GM12878 (cell line): ENCODE measurements around the gene MYT1. TPM values are rescaled to one million over a fixed set of nuclear protein-coding genes. Genes with fewer than 3 reads are reported as not detected.
"Not testable (repeated sequence)": the region's sequence is repeated elsewhere in the genome, so short reads cannot be mapped to it uniquely, and the experiment has no call there.

Experiments used
- ATAC-seq: fragments of 200-7000 bp; cut with Tn5 transposase; 3 replicates; pipeline ENCODE4 v1.9.1; 2020; ENCODE audit warnings: mild to moderate bottlenecking, moderate library complexity
- BruUV-seq: library from RNA; stranded (reverse); fragments of 400-500 nt; replicated peaks from 2 replicates; lab custom pipeline; 2021; lab: Mats Ljungman, UMichigan
- CTCF ChIA-PET: fragments of 300-600 bp; sonication (Branson Sonifier 250); formaldehyde crosslinking; extraction: SDS; loops from one replicate; lab custom pipeline; 2021; ENCODE audit warnings: inconsistent platforms; lab: Yijun Ruan, JAX
- POLR2A ChIA-PET: fragments of 350-600 bp; formaldehyde crosslinking; extraction: SDS; loops from one replicate; lab custom pipeline; 2021; ENCODE audit warnings: inconsistent platforms; lab: Charles Lee
- RAD21 ChIA-PET: fragments of 300-600 bp; sonication (Branson Sonifier 250); formaldehyde crosslinking; loops from one replicate; lab custom pipeline; 2023; ENCODE audit warnings: antibody characterized with exemption; ENCODE audit not compliant: unreplicated experiment; lab: Charles Lee
- SMC1A ChIA-PET: fragments of 300-600 bp; sonication (Branson Sonifier 250); formaldehyde crosslinking; loops from one replicate; lab custom pipeline; 2023; ENCODE audit not compliant: unreplicated experiment, uncharacterized antibody; lab: Charles Lee
- DNase-seq: peaks from one replicate; pipeline ENCODE4 v3.0.0-alpha.2; 2011; ENCODE audit warnings: low read depth, low spot score
- FAIRE-seq: peaks from 3 replicates; lab custom pipeline; 2011; peaks lifted over from hg19 to GRCh38; lab: Jason Lieb, UNC
- H2AFZ ChIP-seq: 2 replicates; pipeline ENCODE4 v1.6.0; 2011; ENCODE audit warnings: low read depth, low read length, control low read depth; ENCODE audit not compliant: control insufficient read depth
- H3K27ac ChIP-seq: 2 replicates; pipeline ENCODE4 v1.5.1; 2011; ENCODE audit warnings: control low read depth; ENCODE audit not compliant: control insufficient read depth, insufficient read depth
- H3K27me3 ChIP-seq, 2 experiments: replicated peaks in 1 of 2; 2 replicates each; pipeline versions ENCODE4 v1.6.0 to v1.6.1; 2011; ENCODE audit warnings: low read length in 1 of 2; ENCODE audit not compliant: control insufficient read depth in 2 of 2, insufficient read depth in 2 of 2
- H3K36me3 ChIP-seq, 2 experiments: 2 replicates each; pipeline ENCODE4 v1.5.1; 2011; ENCODE audit warnings: low read length in 1 of 2; ENCODE audit not compliant: control insufficient read depth in 2 of 2, insufficient read depth in 2 of 2
- H3K4me1 ChIP-seq: 2 replicates; pipeline ENCODE4 v1.6.1; 2011; ENCODE audit warnings: mild to moderate bottlenecking, low read length, moderate library complexity, mixed read lengths; ENCODE audit not compliant: control insufficient read depth, insufficient read depth
- H3K4me2 ChIP-seq: 2 replicates; pipeline ENCODE4 v1.6.0; 2011; ENCODE audit warnings: control low read depth; ENCODE audit not compliant: control insufficient read depth, insufficient read depth
- H3K4me3 ChIP-seq: fragments of 200-600 bp; sonication (generic); 2 replicates; pipeline ENCODE4 v1.5.1; 2016
- H3K79me2 ChIP-seq: 2 replicates; pipeline ENCODE4 v1.6.0; 2011; ENCODE audit warnings: low read length; ENCODE audit not compliant: control insufficient read depth, insufficient read depth
- H3K9ac ChIP-seq: 2 replicates; pipeline ENCODE4 v1.8.0; 2011; ENCODE audit warnings: low read length, control low read depth, mixed read lengths; ENCODE audit not compliant: control insufficient read depth, insufficient read depth
- H3K9me3 ChIP-seq: replicated peaks from 3 replicates; pipeline ENCODE4 v1.5.1; 2011; ENCODE audit warnings: mild to moderate bottlenecking, low read length; ENCODE audit not compliant: control insufficient read depth, insufficient read depth
- H4K20me1 ChIP-seq: 2 replicates; pipeline ENCODE4 v1.6.0; 2011; ENCODE audit not compliant: control insufficient read depth, insufficient read depth
- BHLHE40 ChIP-seq, 2 experiments: fragments of 450-650 bp in 1 of 2; IDR thresholded peaks; 2 replicates each; pipeline ENCODE4 v1.6.1; 2011 to 2017; ENCODE audit warnings: low read depth in 2 of 2, borderline replicate concordance in 1 of 2, improper control_type of control experiment in 1 of 2, low read length in 1 of 2, mild to moderate bottlenecking in 1 of 2
- DPF2 ChIP-seq: fragments of 450-650 bp; IDR thresholded peaks from 2 replicates; pipeline ENCODE4 v1.6.1; 2017; ENCODE audit warnings: mild to moderate bottlenecking
- FOXM1 ChIP-seq: IDR thresholded peaks from 2 replicates; pipeline ENCODE4 v1.6.1; 2012; ENCODE audit warnings: low read depth, mild to moderate bottlenecking, inconsistent platforms, low read length, moderate library complexity
- GATAD2B ChIP-seq: fragments of 450-650 bp; conservative IDR thresholded peaks from 2 replicates; pipeline ENCODE4 v1.6.1; 2017; ENCODE audit warnings: low read depth, mild to moderate bottlenecking, moderate library complexity
- HDGF ChIP-seq: fragments of 450-650 bp; IDR thresholded peaks from 2 replicates; pipeline ENCODE4 v1.6.1; 2016; ENCODE audit warnings: antibody characterized with exemption
- MEF2B ChIP-seq: fragments of 450-650 bp; IDR thresholded peaks from 2 replicates; pipeline ENCODE4 v1.6.1; 2018; ENCODE audit warnings: mild to moderate bottlenecking, moderate library complexity; ENCODE audit not compliant: partially characterized antibody, poor library complexity, severe bottlenecking
- MXI1 ChIP-seq: fragments of 150-350 bp; IDR thresholded peaks from 2 replicates; pipeline ENCODE4 v1.6.1; 2011; ENCODE audit warnings: low read depth, mild to moderate bottlenecking, inconsistent platforms, low read length, improper control_type of control experiment
- RAD21 ChIP-seq: IDR thresholded peaks from 2 replicates; pipeline ENCODE4 v1.6.1; 2011; ENCODE audit warnings: mild to moderate bottlenecking, low read depth, low read length, moderate library complexity; ENCODE audit not compliant: insufficient read depth
- RUNX3 ChIP-seq: IDR thresholded peaks from 2 replicates; pipeline ENCODE4 v1.6.1; 2012; ENCODE audit warnings: low read length, inconsistent platforms
- SMARCA5 ChIP-seq: fragments of 450-650 bp; IDR thresholded peaks from 2 replicates; pipeline ENCODE4 v1.6.1; 2017; ENCODE audit warnings: mild to moderate bottlenecking
- SP1 ChIP-seq: IDR thresholded peaks from one replicate; pipeline ENCODE4 v1.6.1; 2011; ENCODE audit warnings: low read depth, low read length
- ZNF207 ChIP-seq: fragments of 450-650 bp; IDR thresholded peaks from 2 replicates; pipeline ENCODE4 v1.6.1; 2014; ENCODE audit warnings: antibody characterized with exemption, mild to moderate bottlenecking, borderline replicate concordance
- WGBS: methylation state at CpG from one replicate; pipeline ENCODE4 v1.1.6; 2016; ENCODE audit warnings: low lambda C conversion rate; ENCODE audit not compliant: insufficient replicate concordance, insufficient coverage; ENCODE audit errors: missing lambda C conversion rate; 5-methylcytosine and 5-hydroxymethylcytosine counted together
- in situ Hi-C: fragments of 300-500 bp; cut with MboI; formaldehyde crosslinking; loops from 9 replicates; pipeline ENCODE4 v1.14.3; 2018; ENCODE audit warnings: mixed read lengths
- intact Hi-C: fragments of 100-400 bp; cut with micrococcal nuclease; formaldehyde crosslinking; loops from one replicate; pipeline ENCODE4 v1.14.2; 2022; ENCODE audit not compliant: unreplicated experiment
- polyA plus RNA-seq, 11 experiments: library from polyadenylated mRNA; depleted of rRNA in 4 of 11; unstranded in 6 of 11; stranded (reverse) in 5 of 11; fragments of >200 nt; fragmentation: Nextera tagmentation in 4 of 11; fragmentation: Illumina TruSeq in 1 of 11; extraction: Ambion mirVana in 4 of 11; extraction: Trizol in 1 of 11; gene quantifications; 1 replicate in 1 of 11; 2 replicates in 10 of 11; pipeline versions ENCODE4 v1.2.1 to v1.2.3, GENCODE V29; 2011 to 2016; ENCODE audit warnings: inconsistent platforms in 2 of 11, missing spikeins in 2 of 11, low read depth in 1 of 11
- total RNA-seq, 4 experiments: library from RNA; depleted of rRNA in 3 of 4; stranded (reverse); fragments of >200 nt in 3 of 4; fragmentation: Illumina TruSeq in 1 of 4; extraction: Trizol in 1 of 4; gene quantifications; 2 replicates each; pipeline versions ENCODE4 v1.2.1 to v1.2.3, GENCODE V29; 2013 to 2021
- TF ChIP-seq, protein P1 (sequence below): fragments of 450-650 bp; IDR thresholded peaks from 2 replicates; pipeline ENCODE4 v1.6.1; 2017; ENCODE audit warnings: mild to moderate bottlenecking
- TF ChIP-seq, protein P2 (sequence below), 3 experiments: IDR thresholded peaks in 2 of 3; conservative IDR thresholded peaks in 1 of 3; 2 replicates each; pipeline ENCODE4 v1.5.1; 2011; ENCODE audit warnings: low read depth in 3 of 3, low read length in 3 of 3, mild to moderate bottlenecking in 3 of 3, control low read depth in 2 of 3, moderate library complexity in 2 of 3, inconsistent platforms in 1 of 3, mixed read lengths in 1 of 3; ENCODE audit not compliant: control insufficient read depth in 2 of 3, insufficient read depth in 1 of 3; ENCODE audit errors: extremely low read depth in 1 of 3
- TF ChIP-seq, protein P3 (sequence below): IDR thresholded peaks from 2 replicates; pipeline ENCODE4 v1.6.1; 2011; ENCODE audit warnings: low read depth, mild to moderate bottlenecking, low read length, moderate library complexity, borderline replicate concordance; ENCODE audit errors: extremely low read depth

The MYT1 gene
- total and polyA plus RNA-seq, 10 of the 15 experiments (the other 5 are each of a cell fraction or from before 2014, with no cell fraction given): 0.01 to 0.10 TPM; not detected in 8

DNA sequence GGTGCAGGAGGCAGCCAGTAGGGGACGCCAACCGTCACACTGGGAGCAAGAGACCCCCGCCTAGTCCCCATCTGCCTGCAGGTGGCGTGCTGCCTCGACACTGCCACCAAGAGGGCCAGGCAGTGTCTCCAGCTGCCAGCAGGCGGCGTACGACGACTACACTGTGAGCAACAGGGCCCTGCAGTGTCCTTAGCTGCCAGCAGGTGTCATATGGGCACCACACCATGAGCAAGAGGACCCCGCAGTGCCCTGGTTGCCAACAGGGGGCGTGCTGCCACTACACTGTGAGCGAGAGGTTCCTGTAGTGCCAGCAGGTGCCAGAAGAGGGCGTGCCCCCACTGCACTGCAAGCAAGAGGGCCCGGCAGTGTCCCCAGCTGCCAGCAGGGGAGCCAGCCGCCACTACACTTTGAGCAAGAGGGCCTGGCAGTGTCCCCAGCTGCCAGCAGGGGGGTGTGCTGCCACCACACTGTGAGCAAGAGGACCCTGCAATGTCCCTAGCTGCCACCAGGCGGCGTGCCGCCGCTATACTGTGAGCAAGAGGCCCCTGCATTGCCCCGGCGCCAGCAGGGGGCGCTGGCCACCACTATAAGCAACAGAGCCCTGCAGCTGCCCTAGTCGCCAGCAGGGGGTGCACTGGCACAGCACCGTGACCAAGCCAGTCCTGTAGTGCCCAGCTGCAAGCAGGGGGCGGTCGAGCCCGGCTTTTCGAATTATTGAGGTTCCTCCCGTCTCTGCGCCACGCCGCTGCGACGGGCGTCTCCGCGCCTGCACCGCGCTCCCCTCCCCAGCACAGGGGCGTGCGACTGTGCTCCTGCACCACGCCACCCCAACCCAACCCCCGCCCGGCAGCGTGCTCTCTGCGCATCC, 121.6 kb downstream of the MYT1 start:
- H3K9ac ChIP-seq, POLR2A ChIA-PET: not testable (repeated sequence)
- TF ChIP-seq, protein P1, sequence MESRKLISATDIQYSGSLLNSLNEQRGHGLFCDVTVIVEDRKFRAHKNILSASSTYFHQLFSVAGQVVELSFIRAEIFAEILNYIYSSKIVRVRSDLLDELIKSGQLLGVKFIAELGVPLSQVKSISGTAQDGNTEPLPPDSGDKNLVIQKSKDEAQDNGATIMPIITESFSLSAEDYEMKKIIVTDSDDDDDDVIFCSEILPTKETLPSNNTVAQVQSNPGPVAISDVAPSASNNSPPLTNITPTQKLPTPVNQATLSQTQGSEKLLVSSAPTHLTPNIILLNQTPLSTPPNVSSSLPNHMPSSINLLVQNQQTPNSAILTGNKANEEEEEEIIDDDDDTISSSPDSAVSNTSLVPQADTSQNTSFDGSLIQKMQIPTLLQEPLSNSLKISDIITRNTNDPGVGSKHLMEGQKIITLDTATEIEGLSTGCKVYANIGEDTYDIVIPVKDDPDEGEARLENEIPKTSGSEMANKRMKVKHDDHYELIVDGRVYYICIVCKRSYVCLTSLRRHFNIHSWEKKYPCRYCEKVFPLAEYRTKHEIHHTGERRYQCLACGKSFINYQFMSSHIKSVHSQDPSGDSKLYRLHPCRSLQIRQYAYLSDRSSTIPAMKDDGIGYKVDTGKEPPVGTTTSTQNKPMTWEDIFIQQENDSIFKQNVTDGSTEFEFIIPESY: peak; percentile 74
- peak; percentile 100 for TF ChIP-seq SMARCA5
- peak; percentile 93; the same call in 1 of the 2 replicates for TF ChIP-seq ZNF207
- peak; percentile 65 for TF ChIP-seq FOXM1
- peak; percentile 46; the same call in 1 of the 2 replicates for TF ChIP-seq RUNX3
- TF ChIP-seq, protein P2, sequence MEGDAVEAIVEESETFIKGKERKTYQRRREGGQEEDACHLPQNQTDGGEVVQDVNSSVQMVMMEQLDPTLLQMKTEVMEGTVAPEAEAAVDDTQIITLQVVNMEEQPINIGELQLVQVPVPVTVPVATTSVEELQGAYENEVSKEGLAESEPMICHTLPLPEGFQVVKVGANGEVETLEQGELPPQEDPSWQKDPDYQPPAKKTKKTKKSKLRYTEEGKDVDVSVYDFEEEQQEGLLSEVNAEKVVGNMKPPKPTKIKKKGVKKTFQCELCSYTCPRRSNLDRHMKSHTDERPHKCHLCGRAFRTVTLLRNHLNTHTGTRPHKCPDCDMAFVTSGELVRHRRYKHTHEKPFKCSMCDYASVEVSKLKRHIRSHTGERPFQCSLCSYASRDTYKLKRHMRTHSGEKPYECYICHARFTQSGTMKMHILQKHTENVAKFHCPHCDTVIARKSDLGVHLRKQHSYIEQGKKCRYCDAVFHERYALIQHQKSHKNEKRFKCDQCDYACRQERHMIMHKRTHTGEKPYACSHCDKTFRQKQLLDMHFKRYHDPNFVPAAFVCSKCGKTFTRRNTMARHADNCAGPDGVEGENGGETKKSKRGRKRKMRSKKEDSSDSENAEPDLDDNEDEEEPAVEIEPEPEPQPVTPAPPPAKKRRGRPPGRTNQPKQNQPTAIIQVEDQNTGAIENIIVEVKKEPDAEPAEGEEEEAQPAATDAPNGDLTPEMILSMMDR (IDR thresholded peaks at IDR 0.05 in 2 of 3, conservative IDR thresholded peaks at IDR 0.05 in 1 of 3; ENCODE audit: control insufficient read depth in 2 of 3, extremely low read depth in 1 of 3, insufficient read depth in 1 of 3, low read depth in 3 of 3, low read length in 3 of 3): peak; percentile 72 to 99 (median 98)
- TF ChIP-seq RAD21: peak; percentile 51
- 0 out of 2 replicates have a peak, but pooled peaks have one; percentile 40 for TF ChIP-seq GATAD2B
- peak; percentile 21 to 64; a peak in 2 of 4 replicates for TF ChIP-seq BHLHE40 (IDR thresholded peaks at IDR 0.05; ENCODE audit: borderline replicate concordance in 1 of 2, low read depth in 2 of 2, low read length in 1 of 2)
- TF ChIP-seq MEF2B: peak; percentile 20
- peak; percentile 75; the same call in 1 of the 2 replicates for TF ChIP-seq HDGF
- TF ChIP-seq, protein P3, sequence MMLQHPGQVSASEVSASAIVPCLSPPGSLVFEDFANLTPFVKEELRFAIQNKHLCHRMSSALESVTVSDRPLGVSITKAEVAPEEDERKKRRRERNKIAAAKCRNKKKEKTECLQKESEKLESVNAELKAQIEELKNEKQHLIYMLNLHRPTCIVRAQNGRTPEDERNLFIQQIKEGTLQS: peak; percentile 79; the same call in 1 of the 2 replicates
- peak; percentile 38 for TF ChIP-seq SP1
- TF ChIP-seq MXI1: 0 out of 2 replicates have a peak, but pooled peaks have one; percentile 26
- TF ChIP-seq DPF2: peak; percentile 78

More for the DNA sequence above, 121.6 kb downstream of the MYT1 start:
- H3K4me2 ChIP-seq, H4K20me1 ChIP-seq, FAIRE-seq, H3K4me3 ChIP-seq, H3K36me3 ChIP-seq, H3K79me2 ChIP-seq, BruUV-seq, H3K4me1 ChIP-seq, H3K9me3 ChIP-seq, H3K27ac ChIP-seq, H3K27me3 ChIP-seq, H2AFZ ChIP-seq, in situ Hi-C loops, intact Hi-C loops: not testable (repeated sequence)
- DNase-seq (peak; percentile 78), ATAC-seq (peak; percentile 94)
- ChIA-PET CTCF (interaction anchor here (0.6 to 4.9 kb wide), 22 partner anchors 9 to 1366 kb away, joined by 3 to 99 read pairs (median 4); partner anchors contain the start of genes NPBWR2 and PCMTD2), SMC1A (interaction anchor here (0.7 to 1.4 kb wide), 4 partner anchors 24 to 62 kb away, joined by 3 read pairs; no protein-coding TSS in a partner anchor), RAD21 (interaction anchor here (0.9 to 1.6 kb wide), 2 partner anchors 34 to 46 kb away, joined by 3 to 5 read pairs; no protein-coding TSS in a partner anchor)
- 18% methylated on average over 36 of the region's 46 CpGs for WGBS
